GM20431 (cell line): Measurements from ENCODE around the gene ZMYND12.
"Not testable (repeated sequence)": the region's sequence is repeated elsewhere in the genome, so short reads cannot be mapped to it uniquely, and the experiment has no call there.

Experiments
- in situ Hi-C: fragments of 300-500 bp; cut with MseI, MboI; formaldehyde crosslinking; loops from one replicate; pipeline ENCODE4 v1.15.0; 2020; ENCODE audit warnings: low sequenced_read_pairs; ENCODE audit not compliant: unreplicated experiment

ZMYND12 gene

DNA sequence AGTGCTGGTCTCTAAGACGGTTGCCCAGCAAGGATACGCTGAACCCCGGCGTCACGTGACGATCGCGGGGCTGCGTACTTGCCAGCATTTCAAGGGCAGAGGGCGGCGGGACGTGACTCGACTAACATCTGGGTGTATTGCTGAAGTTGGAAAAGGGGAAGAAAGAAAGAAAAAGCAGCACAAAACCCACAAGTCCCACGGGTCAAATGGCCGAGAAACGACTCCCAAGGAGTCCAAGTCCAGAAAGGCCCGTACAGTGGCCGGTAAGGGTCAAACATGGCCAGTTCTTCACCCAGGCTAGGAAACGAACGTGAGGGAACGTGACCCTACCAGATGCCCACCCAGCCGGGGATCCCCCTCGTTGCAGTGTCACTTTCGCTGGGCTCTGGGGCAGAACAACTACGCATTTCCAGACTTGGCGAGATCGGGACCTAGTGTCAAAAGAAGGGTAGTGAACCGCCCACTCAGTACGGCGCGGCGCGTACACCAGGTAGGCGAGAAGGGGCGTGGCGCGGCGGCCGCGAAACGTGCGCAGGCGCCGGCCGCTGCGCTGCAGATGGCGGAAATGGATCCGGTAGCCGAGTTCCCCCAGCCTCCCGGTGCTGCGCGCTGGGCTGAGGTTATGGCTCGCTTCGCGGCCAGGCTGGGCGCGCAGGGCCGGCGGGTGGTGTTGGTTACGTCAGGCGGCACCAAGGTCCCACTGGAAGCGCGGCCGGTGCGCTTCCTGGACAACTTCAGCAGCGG is at the start of gene ZMYND12, which contains the start of gene PPCS:
TSS of gene ZMYND12 (minus strand) at position 13 of the 744 bp plus-strand sequence. CDS start 25 bp downstream, outside the sequence.
TSS of gene PPCS (plus strand) at position 534 of the 744 bp plus-strand sequence. CDS start at position 557, 23 bp downstream.
- in situ Hi-C loops = no loop called here

DNA sequence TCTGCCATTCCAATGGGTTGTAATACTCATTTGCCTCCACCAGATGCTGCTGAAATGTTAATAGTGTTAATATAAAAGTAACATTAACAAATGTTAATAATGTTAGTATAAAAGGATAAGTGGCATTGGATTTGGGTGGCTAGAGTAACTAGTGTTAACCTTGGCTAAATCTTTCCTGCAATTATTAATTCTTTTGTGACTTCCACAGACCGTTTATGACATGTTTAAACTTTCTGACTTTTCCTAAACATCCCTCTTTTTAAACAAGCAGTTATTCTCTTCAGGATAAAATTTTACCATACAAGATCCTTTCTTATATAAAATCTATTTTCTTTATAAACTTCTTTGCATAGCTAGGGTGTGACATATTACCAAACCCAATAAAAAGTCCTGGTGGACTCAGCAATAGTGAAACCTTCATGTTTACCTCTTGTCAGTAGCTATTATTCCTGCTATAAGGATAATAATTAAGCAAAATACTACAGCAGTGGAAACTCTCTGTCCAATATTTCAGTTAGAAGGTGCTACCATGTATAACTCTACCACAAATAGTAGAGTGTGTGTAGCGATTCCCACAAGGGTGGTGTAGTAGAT is 48.8 kb upstream of the ZMYND12 start:
- in situ Hi-C loops = no loop called here

DNA sequence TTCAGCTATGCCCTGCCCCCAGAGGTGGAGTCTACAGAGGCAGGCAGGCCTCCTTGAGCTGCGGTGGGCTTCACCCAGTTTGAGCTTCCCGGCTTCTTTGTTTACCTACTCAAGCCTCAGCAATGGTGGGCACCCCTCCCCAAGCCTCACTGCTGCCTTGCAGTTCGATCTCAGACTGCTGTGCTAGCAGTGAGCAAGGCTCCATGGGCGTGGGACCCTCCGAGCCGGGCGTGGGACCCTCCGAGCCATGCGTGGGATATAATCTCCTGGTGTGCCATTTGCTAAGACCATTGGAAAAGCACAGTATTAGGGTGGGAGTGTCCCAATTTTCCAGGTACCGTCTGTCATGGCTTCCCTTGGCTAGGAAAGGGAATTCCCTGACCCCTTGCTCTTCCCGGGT is 46.2 kb upstream of the ZMYND12 start:
- in situ Hi-C loops = not testable (repeated sequence)

GRCh38 chr1:42490237-42490636 is 34.4 kb upstream of the ZMYND12 start:
- in situ Hi-C loops = no loop called here

DNA sequence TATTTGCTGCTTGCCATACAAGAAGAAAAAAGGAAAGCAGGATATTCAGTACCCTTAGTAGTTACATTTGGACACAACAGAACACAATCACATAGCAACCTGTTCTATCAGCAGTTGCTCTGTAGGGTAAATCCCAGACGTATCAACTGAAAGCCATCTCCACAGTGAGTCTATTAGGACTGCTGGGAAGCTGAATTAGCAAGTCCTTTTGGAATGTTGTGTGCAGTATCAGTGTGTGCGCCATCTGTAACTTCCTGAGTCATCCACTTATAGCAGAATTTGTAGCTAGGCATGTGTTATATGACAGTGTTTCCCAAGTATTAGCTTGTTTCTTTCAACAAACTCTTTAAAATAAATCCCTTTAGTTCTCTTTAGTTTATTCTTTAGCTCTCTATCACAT is 28.6 kb upstream of the ZMYND12 start:
- in situ Hi-C loops = no loop called here

- in situ Hi-C loops = no loop called here
These were observed 26.9 kb upstream of the ZMYND12 start for GRCh38 chr1:42482635-42483153.

DNA sequence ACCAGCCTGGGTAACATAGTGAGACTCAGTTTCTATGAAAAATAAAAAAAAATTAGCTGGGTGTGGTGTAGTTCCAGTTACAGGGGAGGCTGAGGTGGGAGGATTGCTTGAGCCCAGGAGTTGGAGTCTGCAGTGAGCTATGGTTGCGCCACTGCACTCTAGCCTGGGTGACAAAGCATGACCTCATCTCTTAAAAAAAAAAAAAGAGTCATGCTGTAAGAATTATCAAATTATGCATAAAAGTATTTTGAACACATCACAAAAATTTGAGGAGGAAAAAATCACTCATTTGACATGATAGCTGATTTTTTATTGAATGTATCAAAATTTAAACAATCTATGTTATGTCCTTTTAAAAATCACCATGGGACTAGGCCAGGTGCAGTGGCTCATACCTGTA is 25.1 kb upstream of the ZMYND12 start:
- in situ Hi-C loops = no loop called here

GRCh38 chr1:42479621-42480020 is 23.8 kb upstream of the ZMYND12 start:
- in situ Hi-C loops = no loop called here

DNA sequence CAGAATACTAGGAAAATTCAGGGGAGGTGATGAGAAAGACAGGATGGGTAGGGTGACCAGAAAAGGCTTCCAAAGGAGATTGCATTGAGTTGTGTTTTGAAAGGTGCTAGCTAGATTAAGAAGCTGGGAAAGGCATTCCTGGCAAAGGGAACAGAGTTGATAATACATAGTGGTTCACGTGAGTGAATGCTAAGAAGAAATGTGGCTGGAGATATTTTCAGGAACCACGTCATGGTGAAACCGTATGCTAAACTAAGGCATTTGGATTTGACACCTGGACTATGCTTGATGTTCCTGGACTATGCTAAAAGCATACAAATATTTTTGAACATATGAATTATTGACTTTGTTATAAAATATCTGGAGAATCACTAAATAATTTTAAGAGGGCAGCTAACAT is 22.0 kb upstream of the ZMYND12 start:
- in situ Hi-C loops = no loop called here

GRCh38 chr1:42477354-42477753 is 21.5 kb upstream of the ZMYND12 start:
- in situ Hi-C loops = not testable (repeated sequence)

- in situ Hi-C loops = no loop called here
These were observed 20.8 kb upstream of the ZMYND12 start for GRCh38 chr1:42476605-42477004.

DNA sequence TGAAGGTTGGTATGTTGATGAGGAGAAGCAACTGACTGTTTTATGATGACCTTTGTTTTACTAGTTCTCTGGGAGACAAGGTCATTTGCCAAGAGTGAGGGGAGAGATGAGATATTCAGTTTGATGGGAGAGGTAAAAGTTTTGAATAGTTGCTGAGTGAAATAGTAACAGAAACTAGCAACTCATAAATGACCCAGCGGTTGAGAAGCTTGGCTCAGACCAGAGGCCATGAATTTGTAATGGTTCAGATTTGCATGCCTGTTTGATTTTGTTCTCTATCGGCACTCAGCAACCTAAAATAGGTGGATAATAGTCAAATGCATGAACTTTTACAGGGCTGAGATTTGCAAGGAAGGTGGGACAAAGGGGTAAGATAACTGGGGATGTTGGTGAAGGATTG is 13.9 kb upstream of the ZMYND12 start:
- in situ Hi-C loops = no loop called here

- in situ Hi-C loops = no loop called here
These were observed 10.2 kb upstream of the ZMYND12 start for GRCh38 chr1:42466030-42466429.

DNA sequence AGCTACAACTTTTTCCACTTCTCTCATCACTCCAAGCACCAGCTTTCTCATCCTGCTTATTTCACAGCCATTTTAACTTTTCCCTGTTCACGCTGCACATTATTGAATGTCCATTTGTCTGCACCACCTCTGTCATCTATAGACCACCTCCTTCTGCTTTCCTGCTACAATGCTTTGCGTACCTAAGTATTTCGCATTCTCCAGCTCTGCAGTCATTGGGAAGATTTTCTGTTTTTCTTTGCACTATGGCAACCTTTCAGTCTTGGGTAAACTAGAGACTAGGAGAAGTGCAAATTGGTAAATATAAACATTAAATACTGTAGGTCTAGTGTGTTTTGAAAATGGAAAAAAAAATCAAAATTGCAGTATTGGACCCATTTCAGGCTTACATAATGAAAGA is 8.1 kb upstream of the ZMYND12 start:
- in situ Hi-C loops = no loop called here

GRCh38 chr1:42462828-42463763 is 7.3 kb upstream of the ZMYND12 start, which contains the start of gene CCDC30:
TSS of gene CCDC30 (plus strand) at chr1:42463286. CDS start at chr1:42480552, 17,266 bp downstream.
- in situ Hi-C loops = no loop called here

DNA sequence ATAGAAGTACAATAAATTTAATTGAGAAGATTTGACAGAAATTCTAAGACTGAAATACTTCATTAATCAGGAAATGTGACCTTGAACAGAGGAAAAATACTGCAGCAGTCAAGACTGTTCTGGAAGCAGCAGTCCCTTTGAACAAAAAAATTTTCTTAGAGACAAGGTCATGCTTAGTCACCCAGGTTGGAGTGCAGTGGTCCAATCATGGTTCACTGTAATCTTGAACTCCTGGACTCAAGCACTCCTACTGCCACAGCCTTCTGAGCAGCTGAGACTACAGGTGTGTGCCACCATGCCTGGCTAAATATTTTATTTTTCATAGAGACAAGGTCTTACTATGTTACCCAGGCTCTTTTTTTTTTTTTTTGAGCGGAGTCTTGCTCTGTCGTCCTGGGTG is 5.4 kb upstream of the ZMYND12 start:
- in situ Hi-C loops = no loop called here

GRCh38 chr1:42456754-42457089 is 900 bp upstream of the ZMYND12 start:
- in situ Hi-C loops = no loop called here

- in situ Hi-C loops = no loop called here
These were observed 1.4 kb downstream of the ZMYND12 start for GRCh38 chr1:42454403-42454802.

- in situ Hi-C loops = no loop called here
These were observed 2.4 kb downstream of the ZMYND12 start for GRCh38 chr1:42453386-42453785.

DNA sequence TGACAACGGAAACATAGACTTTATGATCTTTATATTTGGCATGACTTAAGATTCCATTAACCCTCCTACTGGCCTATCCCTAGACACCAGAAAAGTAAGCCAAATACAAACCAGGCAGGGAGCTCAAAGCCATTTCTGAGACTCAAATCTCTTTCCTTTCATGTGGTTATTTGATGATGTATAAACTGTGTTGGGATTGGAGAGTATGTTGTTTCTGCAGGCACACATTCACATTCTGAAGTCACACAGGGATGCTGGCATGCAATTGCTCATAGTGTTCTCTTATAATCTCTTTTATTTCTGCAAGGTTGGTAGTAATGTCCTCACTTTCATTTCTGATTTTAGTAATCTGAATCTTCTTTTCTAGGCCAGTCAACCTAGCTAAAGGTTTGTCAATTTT is 5.8 kb downstream of the ZMYND12 start:
- in situ Hi-C loops = no loop called here
